SK-N-SH treated with all-trans-retinoic acid at 6 μM for 48 hours (cell line): Measurements from ENCODE around the gene PTP4A2.

Experiments used
- ATAC-seq: fragments of 200-7000 bp; cut with Tn5 transposase; 3 replicates; pipeline ENCODE4 v1.9.1; 2020; ENCODE audit warnings: mild to moderate bottlenecking, moderate library complexity
- ARNTL ChIP-seq: fragments of 450-650 bp; formaldehyde crosslinking; IDR thresholded peaks from 2 replicates; pipeline ENCODE4 v1.5.0; 2020; ENCODE audit warnings: low read depth, mild to moderate bottlenecking, moderate library complexity, borderline replicate concordance
- CSDC2 ChIP-seq: fragments of 250-450 bp; sonication (Bioruptor Pico); IDR thresholded peaks from 2 replicates; pipeline ENCODE4 v1.5.0; 2020; ENCODE audit warnings: mild to moderate bottlenecking, moderate library complexity
- ESRRG ChIP-seq: fragments of 250-450 bp; sonication (Bioruptor Pico); IDR thresholded peaks from 2 replicates; pipeline ENCODE4 v1.6.1; 2021; ENCODE audit warnings: mild to moderate bottlenecking
- GLIS3 ChIP-seq: fragments of 250-450 bp; sonication (Bioruptor Pico); IDR thresholded peaks from 2 replicates; pipeline ENCODE4 v1.5.0; 2020; ENCODE audit warnings: mild to moderate bottlenecking, moderate library complexity
- ISL1 ChIP-seq: fragments of 250-450 bp; sonication (Bioruptor Pico); IDR thresholded peaks from 2 replicates; pipeline ENCODE4 v2.1.2; 2022; ENCODE audit warnings: mild to moderate bottlenecking, moderate library complexity
- OSR1 ChIP-seq: fragments of 250-450 bp; sonication (Bioruptor Pico); IDR thresholded peaks from 2 replicates; pipeline ENCODE4 v1.8.0; 2022; ENCODE audit warnings: moderate library complexity, mild to moderate bottlenecking, inconsistent platforms
- PPARA ChIP-seq: fragments of 250-450 bp; sonication (Bioruptor Pico); IDR thresholded peaks from 2 replicates; pipeline ENCODE4 v1.5.0; 2020; ENCODE audit warnings: mild to moderate bottlenecking, borderline replicate concordance
- RARB ChIP-seq: fragments of 250-450 bp; sonication (Bioruptor Pico); IDR thresholded peaks from 2 replicates; pipeline ENCODE4 v1.8.0; 2021; ENCODE audit warnings: mild to moderate bottlenecking, moderate library complexity
- SNAI2 ChIP-seq: fragments of 250-450 bp; sonication (Bioruptor Pico); IDR thresholded peaks from 2 replicates; pipeline ENCODE4 v1.5.0; 2020; ENCODE audit warnings: mild to moderate bottlenecking, moderate library complexity
- TCF4 ChIP-seq: fragments of 250-450 bp; sonication (Bioruptor Pico); IDR thresholded peaks from 2 replicates; pipeline ENCODE4 v1.8.0; 2021; ENCODE audit warnings: mild to moderate bottlenecking, moderate library complexity, borderline replicate concordance
- TOX ChIP-seq: fragments of 250-450 bp; sonication (Bioruptor Pico); IDR thresholded peaks from 2 replicates; pipeline ENCODE4 v1.8.0; 2021; ENCODE audit warnings: mild to moderate bottlenecking, moderate library complexity, borderline replicate concordance
- ZC3H10 ChIP-seq: fragments of 250-450 bp; sonication (Bioruptor Pico); IDR thresholded peaks from 2 replicates; pipeline ENCODE4 v1.5.1; 2021; ENCODE audit warnings: mild to moderate bottlenecking, moderate library complexity
- ZFP3 ChIP-seq: fragments of 250-450 bp; sonication (Bioruptor Pico); IDR thresholded peaks from 2 replicates; pipeline ENCODE4 v1.5.0; 2020; ENCODE audit warnings: mild to moderate bottlenecking, moderate library complexity
- ZFP30 ChIP-seq: fragments of 450-650 bp; formaldehyde crosslinking; IDR thresholded peaks from 2 replicates; pipeline ENCODE4 v1.5.0; 2022; ENCODE audit warnings: mild to moderate bottlenecking, moderate library complexity
- ZNF565 ChIP-seq: fragments of 450-650 bp; formaldehyde crosslinking; conservative IDR thresholded peaks from 2 replicates; pipeline ENCODE4 v1.5.0; 2020; ENCODE audit warnings: low read depth, mild to moderate bottlenecking, moderate library complexity
- ZNF70 ChIP-seq: fragments of 450-650 bp; formaldehyde crosslinking; IDR thresholded peaks from 2 replicates; pipeline ENCODE4 v1.5.0; 2020; ENCODE audit warnings: mild to moderate bottlenecking, moderate library complexity
- ZNF8 ChIP-seq: fragments of 450-650 bp; formaldehyde crosslinking; IDR thresholded peaks from 2 replicates; pipeline ENCODE4 v1.5.0; 2020; ENCODE audit warnings: mild to moderate bottlenecking, moderate library complexity
- TF ChIP-seq, protein P1 (sequence below): fragments of 250-450 bp; sonication (Bioruptor Pico); IDR thresholded peaks from 2 replicates; pipeline ENCODE4 v1.5.0; 2020; ENCODE audit warnings: mild to moderate bottlenecking, moderate library complexity
- TF ChIP-seq, protein P2 (sequence below): fragments of 250-450 bp; sonication (Bioruptor Pico); IDR thresholded peaks from 2 replicates; pipeline ENCODE4 v1.5.1; 2021; ENCODE audit warnings: mild to moderate bottlenecking, moderate library complexity
- TF ChIP-seq, protein P3 (sequence below): fragments of 250-450 bp; sonication (Bioruptor Pico); IDR thresholded peaks from 2 replicates; pipeline ENCODE4 v1.5.1; 2020; ENCODE audit warnings: low read depth, mild to moderate bottlenecking, moderate library complexity
- TF ChIP-seq, protein P4 (sequence below): fragments of 250-450 bp; sonication (Bioruptor Pico); IDR thresholded peaks from 2 replicates; pipeline ENCODE4 v1.8.0; 2021; ENCODE audit warnings: low read depth, mild to moderate bottlenecking, moderate library complexity, borderline replicate concordance
- TF ChIP-seq, protein P5 (sequence below): fragments of 250-450 bp; sonication (Bioruptor Pico); IDR thresholded peaks from 2 replicates; pipeline ENCODE4 v1.8.0; 2020; ENCODE audit warnings: mild to moderate bottlenecking, moderate library complexity, borderline replicate concordance

Gene PTP4A2

DNA sequence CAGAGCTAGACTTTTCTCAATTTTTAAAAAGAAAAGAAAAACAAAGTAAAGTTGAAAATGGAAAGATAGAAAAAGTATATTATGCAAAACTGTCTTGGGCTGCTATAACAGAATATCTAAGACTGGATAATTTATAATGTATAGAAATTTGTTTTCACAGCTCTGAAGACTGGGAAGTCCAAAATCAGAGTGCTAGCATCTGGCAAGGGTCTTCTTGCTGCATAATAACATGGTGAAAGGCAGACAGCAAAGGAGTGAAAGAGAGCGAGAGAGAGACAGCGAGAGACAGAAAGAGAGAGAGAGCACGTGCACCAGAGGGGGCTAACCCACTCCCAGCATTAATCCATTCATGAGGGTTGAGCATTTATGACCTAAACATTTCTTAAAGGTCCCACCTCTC lies 63.2 kb downstream of the PTP4A2 start:
- no peak for ATAC-seq
- TF ChIP-seq PPARA (CRISPR knock-in tag): no peak
- no peak for TF ChIP-seq ZFP3 (CRISPR knock-in tag)
- TF ChIP-seq RARB (CRISPR knock-in tag): no peak
- TF ChIP-seq ZNF70 (CRISPR knock-in tag): no peak
- TF ChIP-seq SNAI2 (CRISPR knock-in tag): no peak
- no peak for TF ChIP-seq ESRRG (CRISPR knock-in tag)
- TF ChIP-seq, all 23 proteins: peak for 0

DNA sequence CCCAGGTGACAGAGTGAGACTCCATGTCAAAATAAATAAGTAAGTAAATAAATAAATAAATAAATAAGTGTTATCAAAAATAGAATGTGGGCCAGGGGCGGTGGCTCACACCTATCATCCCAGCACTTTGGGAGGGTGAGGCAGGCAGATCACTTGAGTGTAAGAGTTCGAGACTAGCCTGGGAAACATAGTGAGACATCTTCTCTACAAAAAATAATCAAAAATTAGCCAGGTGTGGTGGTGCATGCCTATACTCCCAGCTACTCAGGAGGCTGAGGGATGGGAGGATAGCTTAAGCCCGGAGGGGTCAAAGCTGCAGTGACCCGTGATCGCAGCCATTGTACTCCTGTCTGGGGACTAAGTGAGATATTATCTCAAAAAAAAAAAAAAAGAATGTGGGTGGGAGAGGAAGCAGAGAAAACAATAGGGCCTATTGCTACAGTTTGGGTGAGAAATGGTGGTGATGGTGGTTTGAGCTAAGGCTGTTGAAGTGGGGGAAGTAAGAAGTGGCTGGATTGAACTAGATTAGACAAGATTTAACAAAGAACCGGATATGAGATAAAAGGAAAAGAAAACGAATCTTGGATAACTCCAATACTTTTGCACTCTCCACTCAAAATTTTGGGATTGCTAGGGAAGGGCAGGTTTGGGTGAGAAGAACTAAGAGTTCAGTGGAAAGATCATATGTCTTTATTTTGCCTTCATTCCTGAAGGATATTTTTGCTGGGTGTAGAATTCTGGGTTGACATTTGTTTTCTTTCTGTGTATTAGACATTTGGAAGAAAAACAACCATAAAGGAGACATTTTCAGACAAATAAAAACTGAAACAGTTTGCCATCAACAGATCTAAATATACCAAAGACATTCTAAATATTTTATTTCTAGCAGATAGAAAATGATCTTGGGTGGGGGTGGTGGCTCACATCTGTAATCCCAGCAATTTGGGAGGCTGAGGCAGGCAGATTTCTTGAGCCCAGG lies 65.2 kb downstream of the PTP4A2 start:
- TF ChIP-seq TCF4 (CRISPR knock-in tag): no peak
- TF ChIP-seq, protein P1, sequence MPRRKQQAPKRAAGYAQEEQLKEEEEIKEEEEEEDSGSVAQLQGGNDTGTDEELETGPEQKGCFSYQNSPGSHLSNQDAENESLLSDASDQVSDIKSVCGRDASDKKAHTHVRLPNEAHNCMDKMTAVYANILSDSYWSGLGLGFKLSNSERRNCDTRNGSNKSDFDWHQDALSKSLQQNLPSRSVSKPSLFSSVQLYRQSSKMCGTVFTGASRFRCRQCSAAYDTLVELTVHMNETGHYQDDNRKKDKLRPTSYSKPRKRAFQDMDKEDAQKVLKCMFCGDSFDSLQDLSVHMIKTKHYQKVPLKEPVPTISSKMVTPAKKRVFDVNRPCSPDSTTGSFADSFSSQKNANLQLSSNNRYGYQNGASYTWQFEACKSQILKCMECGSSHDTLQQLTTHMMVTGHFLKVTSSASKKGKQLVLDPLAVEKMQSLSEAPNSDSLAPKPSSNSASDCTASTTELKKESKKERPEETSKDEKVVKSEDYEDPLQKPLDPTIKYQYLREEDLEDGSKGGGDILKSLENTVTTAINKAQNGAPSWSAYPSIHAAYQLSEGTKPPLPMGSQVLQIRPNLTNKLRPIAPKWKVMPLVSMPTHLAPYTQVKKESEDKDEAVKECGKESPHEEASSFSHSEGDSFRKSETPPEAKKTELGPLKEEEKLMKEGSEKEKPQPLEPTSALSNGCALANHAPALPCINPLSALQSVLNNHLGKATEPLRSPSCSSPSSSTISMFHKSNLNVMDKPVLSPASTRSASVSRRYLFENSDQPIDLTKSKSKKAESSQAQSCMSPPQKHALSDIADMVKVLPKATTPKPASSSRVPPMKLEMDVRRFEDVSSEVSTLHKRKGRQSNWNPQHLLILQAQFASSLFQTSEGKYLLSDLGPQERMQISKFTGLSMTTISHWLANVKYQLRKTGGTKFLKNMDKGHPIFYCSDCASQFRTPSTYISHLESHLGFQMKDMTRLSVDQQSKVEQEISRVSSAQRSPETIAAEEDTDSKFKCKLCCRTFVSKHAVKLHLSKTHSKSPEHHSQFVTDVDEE (CRISPR knock-in tag): no peak
- TF ChIP-seq ZNF8 (CRISPR knock-in tag): no peak
- TF ChIP-seq GLIS3: no peak
- TF ChIP-seq ARNTL (CRISPR knock-in tag): no peak
- TF ChIP-seq TOX (CRISPR knock-in tag): no peak
- TF ChIP-seq, protein P2, sequence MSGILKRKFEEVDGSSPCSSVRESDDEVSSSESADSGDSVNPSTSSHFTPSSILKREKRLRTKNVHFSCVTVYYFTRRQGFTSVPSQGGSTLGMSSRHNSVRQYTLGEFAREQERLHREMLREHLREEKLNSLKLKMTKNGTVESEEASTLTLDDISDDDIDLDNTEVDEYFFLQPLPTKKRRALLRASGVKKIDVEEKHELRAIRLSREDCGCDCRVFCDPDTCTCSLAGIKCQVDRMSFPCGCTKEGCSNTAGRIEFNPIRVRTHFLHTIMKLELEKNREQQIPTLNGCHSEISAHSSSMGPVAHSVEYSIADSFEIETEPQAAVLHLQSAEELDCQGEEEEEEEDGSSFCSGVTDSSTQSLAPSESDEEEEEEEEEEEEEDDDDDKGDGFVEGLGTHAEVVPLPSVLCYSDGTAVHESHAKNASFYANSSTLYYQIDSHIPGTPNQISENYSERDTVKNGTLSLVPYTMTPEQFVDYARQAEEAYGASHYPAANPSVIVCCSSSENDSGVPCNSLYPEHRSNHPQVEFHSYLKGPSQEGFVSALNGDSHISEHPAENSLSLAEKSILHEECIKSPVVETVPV (CRISPR knock-in tag): no peak
- no peak for TF ChIP-seq PPARA (CRISPR knock-in tag)
- no peak for ATAC-seq

DNA sequence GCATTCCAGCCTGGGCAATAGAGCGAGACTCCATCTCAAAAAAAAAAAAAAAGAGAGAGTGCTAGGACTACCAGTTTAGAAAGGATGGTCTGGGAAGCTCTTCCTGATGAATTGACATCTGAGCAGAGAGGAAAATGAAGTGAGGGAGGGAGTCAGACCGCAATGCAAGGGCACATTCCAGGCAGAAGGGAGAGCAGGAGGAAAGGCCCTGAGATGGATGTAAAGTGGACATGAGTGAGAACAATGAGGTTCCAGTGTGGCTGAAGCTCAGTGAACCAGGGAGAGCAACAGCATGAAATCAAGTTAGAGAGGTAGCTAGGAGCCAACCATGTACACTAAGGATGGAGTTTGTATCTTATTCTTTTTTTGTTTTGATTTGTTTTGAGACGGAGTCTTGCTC lies 66.5 kb downstream of the PTP4A2 start:
- TF ChIP-seq ZNF565 (CRISPR knock-in tag) (no peak), CSDC2 (no peak), OSR1 (no peak), ZNF70 (CRISPR knock-in tag) (no peak), ZFP3 (CRISPR knock-in tag) (no peak), TOX (CRISPR knock-in tag) (no peak), ZFP30 (CRISPR knock-in tag) (no peak), ZNF8 (CRISPR knock-in tag) (no peak), SNAI2 (CRISPR knock-in tag) (no peak), ZC3H10 (no peak), ESRRG (CRISPR knock-in tag) (no peak), ISL1 (CRISPR knock-in tag) (no peak), GLIS3 (no peak), RARB (CRISPR knock-in tag) (no peak), PPARA (CRISPR knock-in tag) (no peak)
- TF ChIP-seq, protein P3, sequence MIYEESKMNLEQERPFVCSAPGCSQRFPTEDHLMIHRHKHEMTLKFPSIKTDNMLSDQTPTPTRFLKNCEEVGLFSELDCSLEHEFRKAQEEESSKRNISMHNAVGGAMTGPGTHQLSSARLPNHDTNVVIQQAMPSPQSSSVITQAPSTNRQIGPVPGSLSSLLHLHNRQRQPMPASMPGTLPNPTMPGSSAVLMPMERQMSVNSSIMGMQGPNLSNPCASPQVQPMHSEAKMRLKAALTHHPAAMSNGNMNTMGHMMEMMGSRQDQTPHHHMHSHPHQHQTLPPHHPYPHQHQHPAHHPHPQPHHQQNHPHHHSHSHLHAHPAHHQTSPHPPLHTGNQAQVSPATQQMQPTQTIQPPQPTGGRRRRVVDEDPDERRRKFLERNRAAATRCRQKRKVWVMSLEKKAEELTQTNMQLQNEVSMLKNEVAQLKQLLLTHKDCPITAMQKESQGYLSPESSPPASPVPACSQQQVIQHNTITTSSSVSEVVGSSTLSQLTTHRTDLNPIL (CRISPR knock-in tag): no peak
- TF ChIP-seq, protein P4, sequence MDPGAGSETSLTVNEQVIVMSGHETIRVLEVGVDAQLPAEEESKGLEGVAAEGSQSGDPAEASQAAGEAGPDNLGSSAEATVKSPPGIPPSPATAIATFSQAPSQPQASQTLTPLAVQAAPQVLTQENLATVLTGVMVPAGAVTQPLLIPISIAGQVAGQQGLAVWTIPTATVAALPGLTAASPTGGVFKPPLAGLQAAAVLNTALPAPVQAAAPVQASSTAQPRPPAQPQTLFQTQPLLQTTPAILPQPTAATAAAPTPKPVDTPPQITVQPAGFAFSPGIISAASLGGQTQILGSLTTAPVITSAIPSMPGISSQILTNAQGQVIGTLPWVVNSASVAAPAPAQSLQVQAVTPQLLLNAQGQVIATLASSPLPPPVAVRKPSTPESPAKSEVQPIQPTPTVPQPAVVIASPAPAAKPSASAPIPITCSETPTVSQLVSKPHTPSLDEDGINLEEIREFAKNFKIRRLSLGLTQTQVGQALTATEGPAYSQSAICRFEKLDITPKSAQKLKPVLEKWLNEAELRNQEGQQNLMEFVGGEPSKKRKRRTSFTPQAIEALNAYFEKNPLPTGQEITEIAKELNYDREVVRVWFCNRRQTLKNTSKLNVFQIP (CRISPR knock-in tag): no peak
- TF ChIP-seq, protein P1 (CRISPR knock-in tag): no peak
- TF ChIP-seq, protein P5, sequence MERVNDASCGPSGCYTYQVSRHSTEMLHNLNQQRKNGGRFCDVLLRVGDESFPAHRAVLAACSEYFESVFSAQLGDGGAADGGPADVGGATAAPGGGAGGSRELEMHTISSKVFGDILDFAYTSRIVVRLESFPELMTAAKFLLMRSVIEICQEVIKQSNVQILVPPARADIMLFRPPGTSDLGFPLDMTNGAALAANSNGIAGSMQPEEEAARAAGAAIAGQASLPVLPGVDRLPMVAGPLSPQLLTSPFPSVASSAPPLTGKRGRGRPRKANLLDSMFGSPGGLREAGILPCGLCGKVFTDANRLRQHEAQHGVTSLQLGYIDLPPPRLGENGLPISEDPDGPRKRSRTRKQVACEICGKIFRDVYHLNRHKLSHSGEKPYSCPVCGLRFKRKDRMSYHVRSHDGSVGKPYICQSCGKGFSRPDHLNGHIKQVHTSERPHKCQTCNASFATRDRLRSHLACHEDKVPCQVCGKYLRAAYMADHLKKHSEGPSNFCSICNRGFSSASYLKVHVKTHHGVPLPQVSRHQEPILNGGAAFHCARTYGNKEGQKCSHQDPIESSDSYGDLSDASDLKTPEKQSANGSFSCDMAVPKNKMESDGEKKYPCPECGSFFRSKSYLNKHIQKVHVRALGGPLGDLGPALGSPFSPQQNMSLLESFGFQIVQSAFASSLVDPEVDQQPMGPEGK (CRISPR knock-in tag): no peak
- TF ChIP-seq, protein P2 (CRISPR knock-in tag): no peak

More for the DNA sequence above, 66.5 kb downstream of the PTP4A2 start:
- no peak for ATAC-seq
